GM10266 (cell line): ENCODE measurements around the gene GRM4.

Source experiments
- DNase-seq: peaks from one replicate; pipeline ENCODE4 v3.0.0; 2012; ENCODE audit errors: extremely low spot score
- TF ChIP-seq, protein P1 (sequence below): IDR thresholded peaks from 2 replicates; pipeline ENCODE4 v1.5.1; 2012; ENCODE audit warnings: mild to moderate bottlenecking, low read depth; ENCODE audit not compliant: control insufficient read depth, insufficient read depth; ENCODE audit errors: missing control alignments

The GRM4 gene

GRCh38 chr6:34080357-34080756 lies 65.5 kb downstream of the GRM4 start:
- TF ChIP-seq, protein P1, sequence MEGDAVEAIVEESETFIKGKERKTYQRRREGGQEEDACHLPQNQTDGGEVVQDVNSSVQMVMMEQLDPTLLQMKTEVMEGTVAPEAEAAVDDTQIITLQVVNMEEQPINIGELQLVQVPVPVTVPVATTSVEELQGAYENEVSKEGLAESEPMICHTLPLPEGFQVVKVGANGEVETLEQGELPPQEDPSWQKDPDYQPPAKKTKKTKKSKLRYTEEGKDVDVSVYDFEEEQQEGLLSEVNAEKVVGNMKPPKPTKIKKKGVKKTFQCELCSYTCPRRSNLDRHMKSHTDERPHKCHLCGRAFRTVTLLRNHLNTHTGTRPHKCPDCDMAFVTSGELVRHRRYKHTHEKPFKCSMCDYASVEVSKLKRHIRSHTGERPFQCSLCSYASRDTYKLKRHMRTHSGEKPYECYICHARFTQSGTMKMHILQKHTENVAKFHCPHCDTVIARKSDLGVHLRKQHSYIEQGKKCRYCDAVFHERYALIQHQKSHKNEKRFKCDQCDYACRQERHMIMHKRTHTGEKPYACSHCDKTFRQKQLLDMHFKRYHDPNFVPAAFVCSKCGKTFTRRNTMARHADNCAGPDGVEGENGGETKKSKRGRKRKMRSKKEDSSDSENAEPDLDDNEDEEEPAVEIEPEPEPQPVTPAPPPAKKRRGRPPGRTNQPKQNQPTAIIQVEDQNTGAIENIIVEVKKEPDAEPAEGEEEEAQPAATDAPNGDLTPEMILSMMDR, result no peak
- DNase-seq, result no peak

DNA sequence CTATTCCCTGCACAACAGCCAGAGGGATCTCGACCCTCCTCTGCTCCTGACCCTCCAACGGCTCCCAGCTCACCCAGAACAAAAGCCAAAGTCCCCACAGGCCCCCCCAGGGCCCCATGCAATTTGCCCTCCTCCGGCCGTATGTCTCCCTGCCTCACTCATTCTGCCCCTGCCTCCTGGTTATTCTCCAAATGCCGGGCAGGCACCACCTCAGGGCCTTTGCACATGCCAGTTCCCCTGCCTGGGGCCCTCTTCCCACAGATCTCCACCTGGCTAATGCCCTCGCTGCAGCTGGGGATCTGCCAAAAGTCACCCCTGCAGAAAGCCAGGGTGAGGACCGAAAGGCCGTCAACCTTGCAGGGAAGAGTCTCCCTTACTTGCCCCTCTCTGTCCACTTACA lies 66.0 kb downstream of the GRM4 start:
- no peak for DNase-seq
- TF ChIP-seq, protein P1, result no peak

- no peak for DNase-seq
- TF ChIP-seq, protein P1, result no peak
Measured at GRCh38 chr6:34075906-34076305, 70.0 kb downstream of the GRM4 start.

DNA sequence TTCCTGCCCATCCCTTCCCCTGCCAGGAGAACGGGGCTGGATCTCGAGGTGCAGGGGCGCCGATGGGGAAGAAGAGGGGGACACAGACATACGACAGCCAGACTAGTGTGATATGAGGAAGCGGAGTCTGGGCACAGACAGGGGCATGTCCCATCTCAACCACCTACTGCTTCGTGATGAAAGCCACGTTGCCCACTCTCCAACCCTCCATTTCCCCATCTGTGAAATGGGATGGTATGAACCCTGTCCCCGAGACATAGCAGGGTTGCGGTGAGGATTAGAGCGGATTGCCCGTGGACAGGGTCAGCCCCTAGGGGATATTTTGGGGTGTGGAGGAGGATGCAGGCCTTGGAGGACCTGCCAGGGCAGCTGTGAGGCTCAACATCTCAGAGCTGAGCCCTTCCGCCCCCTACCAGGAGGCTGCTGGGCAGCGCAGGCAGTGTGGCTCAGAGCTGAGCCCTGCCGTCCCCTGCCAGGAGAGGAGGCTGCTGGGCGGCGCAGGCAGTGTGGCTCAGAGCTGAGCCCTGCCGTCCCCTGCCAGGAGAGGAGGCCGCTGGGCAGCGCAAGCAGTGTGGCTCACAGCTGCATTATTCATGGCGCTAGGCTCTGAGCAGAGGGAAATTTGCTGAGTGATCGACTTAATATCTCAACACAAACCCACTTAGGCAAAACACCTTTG lies 71.7 kb downstream of the GRM4 start:
- TF ChIP-seq, protein P1, result no peak
- DNase-seq, result no peak

GRCh38 chr6:34073540-34073939 lies 72.3 kb downstream of the GRM4 start:
- TF ChIP-seq, protein P1, result no peak
- no peak for DNase-seq

GRCh38 chr6:34072727-34073126 lies 73.2 kb downstream of the GRM4 start:
- TF ChIP-seq, protein P1, result no peak
- no peak for DNase-seq

- no peak for DNase-seq
- TF ChIP-seq, protein P1, result no peak
Measured at GRCh38 chr6:34071884-34072379, 74.0 kb downstream of the GRM4 start.
